GM21390 (cell line): ENCODE measurements around the gene PTPN9.
"Not testable (repeated sequence)": the region's sequence is repeated elsewhere in the genome, so short reads cannot be mapped to it uniquely, and the experiment has no call there.

Experiments used
- ATAC-seq: cut with Tn5 transposase; IDR thresholded peaks from one replicate; pipeline ENCODE4 v1.9.1; 2021; ENCODE audit not compliant: unreplicated experiment

Gene PTPN9

DNA sequence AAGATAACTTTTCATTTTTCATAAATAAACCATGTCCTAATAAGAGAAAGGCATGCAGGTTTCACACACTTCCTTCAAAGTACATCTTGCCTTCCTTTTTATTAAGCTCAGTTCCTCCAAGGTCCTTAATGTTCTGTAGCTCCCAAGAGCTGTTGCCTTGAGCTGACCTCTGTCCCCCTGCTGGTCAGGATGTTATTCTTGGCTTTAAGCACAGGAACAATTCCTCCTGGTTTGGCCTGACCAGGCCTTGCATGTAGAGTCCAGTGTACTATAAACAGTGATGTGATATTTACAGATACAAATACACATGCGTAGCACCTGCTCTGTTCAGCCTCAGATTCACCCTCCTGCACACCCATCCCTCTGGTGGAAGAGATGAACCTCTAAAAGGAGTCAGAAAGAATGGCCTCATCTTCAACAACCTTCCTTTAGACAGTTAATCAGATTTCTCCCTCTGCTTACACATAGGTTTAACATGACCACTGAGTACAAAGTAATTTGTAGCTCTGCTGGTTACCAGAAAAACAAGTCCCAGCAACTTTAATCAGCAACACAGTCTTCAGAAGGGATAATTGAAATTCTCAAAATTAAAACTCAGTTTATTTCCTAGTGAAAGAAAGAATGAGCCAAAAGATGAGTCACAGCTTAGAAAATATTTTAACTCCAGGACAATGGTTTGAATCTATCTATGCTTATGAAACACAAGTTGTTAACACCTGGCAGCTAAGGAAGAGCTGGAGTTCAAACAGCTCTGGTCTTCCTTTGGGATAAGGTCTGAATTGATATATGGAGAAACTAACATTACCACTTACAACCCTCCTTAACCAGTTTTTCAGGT lies 46.5 kb downstream of the PTPN9 start:
- ATAC-seq, result no peak

DNA sequence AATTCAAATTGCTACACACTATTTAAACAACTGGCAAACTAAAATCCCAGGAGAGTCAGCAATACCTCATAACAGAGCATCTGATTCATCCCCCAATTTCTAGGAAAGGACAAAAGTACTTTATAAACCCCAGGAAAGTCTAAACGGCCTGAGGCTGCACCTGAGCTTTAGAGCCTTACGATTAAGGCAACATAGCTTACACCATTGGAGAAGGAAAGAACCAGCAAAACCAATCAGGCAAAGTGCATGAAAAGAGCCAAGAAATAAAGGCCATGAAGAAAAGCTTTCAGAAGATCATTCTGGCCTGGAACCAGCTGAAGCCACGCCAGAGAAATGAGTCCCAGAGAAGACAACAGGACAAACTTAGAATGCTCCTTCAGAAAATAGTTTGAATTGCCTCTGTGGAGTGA lies 48.1 kb downstream of the PTPN9 start:
- ATAC-seq, result no peak

DNA sequence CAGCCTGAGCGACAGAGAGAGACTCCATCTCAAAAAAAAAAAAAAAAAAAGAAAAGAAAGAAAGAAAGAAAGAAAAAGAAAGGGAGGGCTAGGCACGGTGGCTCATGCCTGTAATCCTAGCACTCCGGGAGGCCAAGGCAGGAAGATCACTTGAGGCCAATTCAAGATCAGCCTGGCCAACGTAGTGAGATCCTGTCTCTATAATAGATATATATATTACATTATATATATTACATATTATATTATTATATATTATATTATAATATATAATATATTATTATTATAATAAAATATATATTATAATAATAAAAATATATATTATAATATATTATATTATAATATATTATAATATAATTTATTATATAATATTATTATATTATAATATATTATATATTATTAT lies 48.9 kb downstream of the PTPN9 start:
- ATAC-seq, result no peak

DNA sequence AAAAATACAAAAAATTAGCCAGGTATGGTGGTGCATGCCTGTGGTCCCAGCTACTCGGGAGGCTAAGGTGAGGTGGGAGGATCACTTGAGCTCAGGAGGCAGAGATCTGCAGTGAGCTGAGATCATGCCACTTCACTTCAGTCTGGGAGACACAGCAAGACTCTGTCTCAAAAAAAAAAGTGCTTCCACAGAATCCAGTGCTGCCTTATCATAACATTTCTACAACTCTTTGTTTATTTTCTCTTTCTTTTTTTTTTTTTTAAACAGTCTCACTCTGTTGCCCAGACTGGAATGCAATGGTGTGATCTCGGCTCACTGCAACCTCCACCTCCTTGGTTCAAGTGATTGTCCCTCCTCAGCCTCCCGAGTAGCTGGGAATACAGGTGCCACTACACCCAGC lies 53.4 kb downstream of the PTPN9 start:
- not testable (repeated sequence) for ATAC-seq

DNA sequence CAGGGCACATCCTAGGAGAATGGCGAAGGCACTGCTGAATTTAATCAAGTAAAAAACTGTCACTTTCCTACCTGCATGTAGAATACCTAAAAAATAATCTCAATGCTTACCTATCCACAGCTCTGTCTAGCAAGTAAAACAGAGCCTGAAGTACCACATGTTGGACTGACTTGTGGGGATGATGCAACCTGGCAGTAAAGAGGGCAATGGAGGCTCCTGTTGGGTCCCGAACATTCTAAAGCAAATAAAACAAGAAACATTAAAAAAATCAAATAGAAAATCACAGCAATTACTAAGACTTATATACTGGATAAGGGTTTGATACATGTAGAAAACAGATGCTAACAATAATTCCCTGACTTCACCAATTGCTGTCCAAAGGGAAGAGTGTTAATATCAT lies 56.1 kb downstream of the PTPN9 start:
- no peak for ATAC-seq

DNA sequence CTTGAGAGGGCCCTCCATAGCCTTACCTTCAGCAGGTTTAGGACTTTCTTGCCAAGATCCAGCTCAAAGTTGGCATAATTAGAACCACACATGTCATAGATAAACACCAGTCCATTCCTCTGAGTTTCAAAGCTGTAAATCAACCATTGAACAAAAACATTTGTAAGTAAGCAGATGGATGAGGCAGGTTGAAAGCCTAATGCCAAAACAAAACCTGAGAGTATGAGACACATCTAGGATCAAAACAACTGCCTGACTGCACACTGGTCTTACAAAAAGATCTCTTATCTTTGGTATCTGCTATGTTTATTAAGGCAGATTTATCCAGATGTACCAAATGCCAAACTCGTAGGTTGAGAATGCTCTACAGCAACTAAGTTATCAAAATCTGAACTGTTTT lies 61.9 kb downstream of the PTPN9 start:
- no peak for ATAC-seq

DNA sequence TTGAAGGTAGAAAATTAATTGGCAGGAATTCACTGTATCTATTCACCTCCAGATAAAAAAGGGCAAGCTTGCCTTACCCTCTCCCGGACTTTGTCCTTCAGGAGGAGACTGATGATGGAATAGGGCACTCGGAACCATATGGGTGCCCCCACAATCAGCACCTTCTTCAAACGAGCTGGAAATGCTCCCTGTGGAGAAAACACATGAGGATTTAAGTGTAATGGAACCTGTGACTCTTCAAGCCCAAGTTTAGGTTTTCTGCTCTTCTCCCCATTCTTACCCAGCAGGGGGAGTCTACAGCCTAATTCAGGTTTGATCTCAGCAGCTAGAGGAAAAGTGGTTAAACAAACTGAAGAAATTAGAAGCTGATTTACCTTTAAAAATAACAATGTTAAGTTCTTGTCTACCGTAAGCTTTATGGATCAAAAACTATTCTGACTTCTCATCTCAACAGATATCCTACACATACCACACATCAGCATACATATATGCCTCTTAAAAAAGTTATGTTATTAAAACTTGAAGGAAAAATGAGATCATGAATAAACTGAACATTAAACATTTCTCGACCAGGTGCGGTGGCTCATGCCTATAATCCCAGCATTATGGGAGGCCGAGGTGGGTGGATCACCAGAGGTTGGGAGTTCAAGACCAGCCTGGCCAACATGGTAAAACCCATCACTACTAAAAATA lies 70.1 kb downstream of the PTPN9 start:
- ATAC-seq, result no peak

DNA sequence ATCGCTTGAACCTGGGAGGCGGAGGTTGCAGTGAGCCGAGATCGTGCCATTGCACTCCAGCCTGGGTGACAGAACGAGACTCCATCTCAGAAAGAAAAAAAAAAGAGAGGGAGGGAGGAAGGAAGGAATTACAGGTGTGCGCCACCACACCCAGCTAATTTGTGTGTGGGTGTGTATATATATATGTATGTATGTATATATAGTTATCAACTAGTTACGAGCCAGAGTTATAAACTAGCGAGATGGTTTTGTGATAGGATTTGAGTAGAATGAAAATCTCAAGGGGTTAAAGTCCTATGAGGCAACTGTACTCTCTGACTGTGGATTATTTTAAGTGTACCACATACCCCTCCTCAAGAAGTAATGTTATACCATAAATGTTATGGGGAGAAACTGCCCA lies 76.8 kb downstream of the PTPN9 start:
- no peak for ATAC-seq

DNA sequence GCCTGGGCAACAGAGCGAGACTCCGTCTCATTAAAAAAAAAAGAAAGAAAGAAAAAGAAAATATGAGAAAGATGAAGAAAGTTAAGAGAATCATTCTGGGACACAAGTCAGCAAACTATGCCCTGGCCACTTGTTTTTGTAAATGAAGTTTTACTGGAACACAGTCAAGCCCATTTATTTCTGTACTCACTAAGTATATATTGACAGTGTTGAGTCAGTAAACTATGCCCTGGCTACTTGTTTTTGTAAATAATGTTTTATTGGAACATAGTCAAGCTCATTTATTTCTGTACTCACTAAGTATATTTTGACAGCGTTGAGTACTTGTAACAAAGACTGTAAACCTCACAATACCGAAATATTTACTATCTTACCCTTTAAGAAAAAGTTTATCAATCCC lies 85.4 kb downstream of the PTPN9 start:
- ATAC-seq, result no peak

DNA sequence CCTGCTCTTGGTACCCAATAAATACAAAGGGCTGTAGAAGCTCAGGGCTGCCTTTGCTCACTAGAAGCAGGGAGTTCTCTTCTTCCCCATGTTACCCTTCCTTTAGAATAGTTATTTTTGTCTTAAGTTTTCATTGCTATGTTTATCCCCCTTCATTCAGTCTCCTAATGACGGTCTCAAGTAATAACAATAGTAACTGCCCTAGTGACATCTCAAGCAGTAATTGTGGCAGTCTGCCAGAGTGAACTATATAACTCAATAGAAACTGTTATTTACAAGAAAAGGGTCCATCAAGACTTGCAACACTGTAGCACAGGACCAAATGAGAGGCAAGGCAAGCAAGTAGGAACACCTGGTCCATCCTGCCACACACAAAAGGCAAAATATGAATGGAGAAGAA lies 95.2 kb downstream of the PTPN9 start:
- ATAC-seq, result no peak

DNA sequence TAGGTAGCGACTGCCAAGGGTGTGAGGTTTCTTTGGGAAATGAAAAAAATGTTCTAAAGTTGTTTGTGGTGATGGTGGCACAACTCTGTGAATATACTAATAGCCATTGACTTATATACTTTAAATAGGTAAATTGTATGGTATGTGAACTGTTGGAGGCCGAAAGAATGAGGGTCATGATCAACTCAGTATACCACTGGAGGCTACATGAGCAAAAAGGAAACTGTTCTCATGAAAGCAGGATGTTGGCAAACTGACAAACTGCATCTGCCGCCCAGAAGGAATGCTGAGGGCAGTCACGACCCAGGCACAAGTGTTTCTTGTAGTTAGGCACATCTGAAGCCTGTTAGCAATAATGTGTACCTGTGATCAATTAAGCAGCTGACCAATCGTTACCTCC lies 95.6 kb downstream of the PTPN9 start:
- ATAC-seq, result not testable (repeated sequence)

DNA sequence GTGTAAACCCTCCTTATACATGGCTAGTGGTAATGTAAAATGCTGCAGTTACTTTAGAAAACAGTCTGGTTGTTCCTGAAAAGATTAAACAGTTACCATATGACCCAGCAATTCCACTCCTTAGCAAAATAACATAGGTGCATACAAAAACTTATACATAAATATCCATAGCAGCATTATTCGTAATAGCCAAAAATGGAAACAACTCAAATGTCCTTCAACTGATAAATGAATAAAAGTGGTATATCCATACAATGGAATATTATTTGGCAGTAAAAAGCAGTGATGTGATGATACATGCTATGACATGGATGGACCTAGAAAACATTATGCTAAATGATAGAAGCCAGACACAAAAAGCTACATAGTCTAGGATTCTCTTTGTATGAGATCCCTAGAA lies 96.0 kb downstream of the PTPN9 start:
- no peak for ATAC-seq

DNA sequence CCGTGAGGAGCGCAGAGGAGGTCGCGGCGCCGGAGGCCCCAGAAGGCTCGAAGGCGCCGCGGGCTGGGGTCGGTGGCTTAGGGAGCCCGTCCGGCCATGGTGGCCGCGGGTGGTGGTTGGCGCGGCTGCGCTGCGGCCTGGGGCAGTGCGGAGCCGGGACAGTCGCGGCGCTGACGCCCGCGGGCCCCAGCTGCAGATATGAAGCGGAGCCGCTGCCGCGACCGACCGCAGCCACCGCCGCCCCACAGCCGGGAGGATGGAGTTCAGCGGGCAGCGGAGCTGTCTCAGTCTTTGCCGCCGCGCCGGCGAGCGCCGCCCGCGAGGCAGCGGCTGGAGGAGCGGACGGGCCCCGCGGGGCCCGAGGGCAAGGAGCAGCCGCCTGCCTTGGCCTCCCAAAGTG lies 98.7 kb downstream of the PTPN9 start:
- ATAC-seq, result not testable (repeated sequence)

DNA sequence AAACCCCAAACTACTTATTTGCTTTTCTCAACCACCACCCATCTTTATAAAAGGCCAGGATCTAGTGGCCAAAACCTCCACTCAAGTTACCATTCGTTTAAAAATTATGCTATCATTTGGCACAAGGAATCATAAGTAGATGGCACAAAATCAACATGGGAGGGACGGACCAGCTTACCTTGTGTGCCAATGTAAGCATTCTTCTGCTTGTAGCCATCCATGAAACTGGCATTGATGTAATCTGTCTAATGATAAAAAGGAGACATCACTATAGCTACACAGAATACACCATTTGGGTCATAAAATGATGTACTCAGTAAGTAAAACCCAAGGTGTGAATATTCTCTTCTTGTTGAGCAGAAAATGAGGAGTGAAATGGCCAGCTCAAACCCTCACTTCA lies 99.4 kb downstream of the PTPN9 start:
- no peak for ATAC-seq

DNA sequence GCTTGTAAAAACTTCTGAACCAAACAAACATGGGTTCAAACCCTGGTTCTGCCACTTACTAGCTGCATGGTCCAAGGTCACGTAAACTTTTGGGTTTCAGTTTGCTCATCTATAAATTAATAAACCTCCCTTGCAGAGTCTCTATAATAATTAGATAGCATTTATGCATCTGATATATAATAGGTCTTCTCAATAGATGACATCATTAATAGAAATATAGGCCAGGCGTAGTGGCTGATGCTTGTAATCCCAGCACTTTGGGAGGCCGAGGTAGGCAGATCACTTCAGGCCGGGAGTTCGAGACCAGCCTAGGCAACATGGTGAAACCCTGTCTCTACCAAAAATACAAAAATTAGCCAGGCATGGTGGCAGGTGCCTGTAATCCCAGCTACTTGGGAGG lies 102.0 kb downstream of the PTPN9 start:
- ATAC-seq, result not testable (repeated sequence)

DNA sequence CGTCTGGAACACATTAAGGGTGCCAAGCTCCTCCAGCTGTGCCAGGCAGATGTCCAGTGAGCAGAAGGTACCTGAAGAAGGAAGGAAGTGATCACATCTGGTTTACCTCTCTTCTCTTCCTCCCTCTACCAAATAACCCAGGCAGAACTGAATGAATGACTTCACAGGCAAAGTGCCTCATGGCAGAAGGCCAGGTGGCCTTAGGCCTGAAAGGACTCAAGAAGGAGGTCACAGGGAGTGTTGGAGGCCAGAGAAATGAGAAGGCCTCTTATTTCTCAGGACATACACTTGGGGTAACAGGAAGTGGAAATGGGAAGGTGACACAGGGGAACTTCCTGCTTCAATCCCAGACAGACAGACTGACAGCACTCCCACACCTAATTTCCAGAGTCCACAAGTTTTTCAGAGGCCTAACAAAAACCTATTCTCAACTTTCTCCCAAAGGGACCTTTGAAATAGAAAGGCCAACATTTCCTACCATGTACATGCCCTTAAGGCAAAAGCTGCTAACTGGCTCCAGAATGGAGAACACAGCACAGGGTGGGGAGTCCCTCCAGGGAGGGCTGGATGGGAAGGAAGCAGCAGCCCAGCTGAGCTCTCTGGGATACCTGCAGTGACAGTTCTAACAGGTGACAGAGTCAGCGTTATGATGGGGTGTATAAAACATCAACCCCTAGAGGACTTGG lies 110.1 kb downstream of the PTPN9 start:
- no peak for ATAC-seq

DNA sequence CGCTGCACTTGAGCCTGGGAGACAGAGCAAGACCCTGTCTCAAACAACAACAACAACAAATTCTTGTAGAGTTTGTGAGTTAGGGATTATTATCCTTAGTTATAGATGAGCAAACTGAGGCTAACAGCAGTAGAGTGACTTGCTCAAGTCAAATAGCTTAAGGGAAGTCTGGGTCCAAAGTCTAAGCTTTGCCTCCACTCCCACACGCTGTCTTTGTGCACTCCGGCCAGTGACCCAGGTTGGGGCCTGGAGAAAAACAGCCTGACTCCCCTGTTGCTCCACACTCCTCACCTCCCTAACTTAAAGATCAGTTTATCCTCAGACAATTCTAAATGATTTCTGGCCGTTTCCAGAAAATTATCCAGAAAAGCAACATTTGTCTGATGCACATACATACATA lies 118.5 kb downstream of the PTPN9 start:
- ATAC-seq, result no peak

DNA sequence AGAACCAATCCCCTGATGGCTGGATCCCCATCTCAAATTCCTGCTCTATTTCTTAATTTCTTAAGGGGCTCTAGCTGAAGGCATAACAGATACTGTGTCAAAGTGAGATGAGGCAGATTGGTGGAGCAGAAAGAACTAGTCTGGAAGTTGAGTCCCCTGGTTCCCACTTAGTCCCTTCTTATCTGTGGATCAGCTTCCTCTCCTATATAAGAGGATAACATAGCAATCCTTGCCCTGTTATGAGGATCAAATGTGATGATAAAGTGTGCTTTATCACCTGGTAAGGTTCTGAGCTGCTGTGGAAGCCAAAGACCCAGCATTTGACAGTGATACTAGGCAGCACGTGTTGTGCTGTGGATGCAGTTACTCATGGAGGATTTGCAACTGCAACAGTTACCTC lies 119.5 kb downstream of the PTPN9 start:
- no peak for ATAC-seq

DNA sequence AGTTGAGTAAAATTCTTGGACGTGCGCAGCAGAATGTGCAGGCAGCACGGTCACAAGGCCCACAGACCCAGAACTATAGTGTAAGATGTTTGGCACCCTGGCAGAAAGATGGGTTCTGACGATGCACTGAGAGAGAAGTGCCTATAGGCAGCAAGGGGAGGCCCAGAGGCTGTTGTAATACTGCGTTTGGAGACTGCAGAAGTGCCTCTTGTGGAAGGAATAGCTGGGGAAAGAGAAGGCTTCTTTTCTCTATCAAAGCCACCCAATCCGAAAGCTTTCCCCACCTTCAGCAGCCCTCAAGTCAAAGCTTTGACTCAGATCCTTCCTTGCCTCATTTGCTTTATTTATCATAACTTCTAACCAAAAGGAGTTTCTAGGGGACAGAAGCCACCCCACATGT lies 122.4 kb downstream of the PTPN9 start:
- no peak for ATAC-seq

DNA sequence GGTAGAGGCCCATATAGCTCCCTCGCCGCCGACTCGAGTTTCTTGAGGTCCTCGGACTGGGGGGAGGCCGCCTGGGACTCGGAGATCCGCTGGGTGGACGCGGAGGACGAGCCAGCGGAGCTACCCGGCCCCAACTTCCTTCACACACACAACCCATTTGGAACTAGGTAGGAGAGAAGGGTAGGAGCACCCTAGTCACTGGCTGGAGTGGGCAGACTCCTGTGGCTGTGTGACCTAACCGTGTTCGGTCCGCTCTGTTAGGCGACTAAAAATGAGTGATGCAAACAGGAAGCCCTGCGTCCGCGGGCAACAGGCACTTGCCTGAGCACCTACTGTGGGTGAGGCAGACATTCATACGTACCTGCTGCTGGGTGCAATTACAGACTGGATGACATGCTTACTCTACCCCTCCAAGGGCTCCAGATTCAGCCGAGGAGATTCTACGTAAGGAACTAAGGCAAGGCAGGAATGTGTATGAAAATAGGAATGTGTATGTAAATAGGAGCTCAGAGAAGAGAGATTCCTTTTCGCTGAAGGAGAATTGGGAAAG lies 123.1 kb downstream of the PTPN9 start:
- no peak for ATAC-seq

DNA sequence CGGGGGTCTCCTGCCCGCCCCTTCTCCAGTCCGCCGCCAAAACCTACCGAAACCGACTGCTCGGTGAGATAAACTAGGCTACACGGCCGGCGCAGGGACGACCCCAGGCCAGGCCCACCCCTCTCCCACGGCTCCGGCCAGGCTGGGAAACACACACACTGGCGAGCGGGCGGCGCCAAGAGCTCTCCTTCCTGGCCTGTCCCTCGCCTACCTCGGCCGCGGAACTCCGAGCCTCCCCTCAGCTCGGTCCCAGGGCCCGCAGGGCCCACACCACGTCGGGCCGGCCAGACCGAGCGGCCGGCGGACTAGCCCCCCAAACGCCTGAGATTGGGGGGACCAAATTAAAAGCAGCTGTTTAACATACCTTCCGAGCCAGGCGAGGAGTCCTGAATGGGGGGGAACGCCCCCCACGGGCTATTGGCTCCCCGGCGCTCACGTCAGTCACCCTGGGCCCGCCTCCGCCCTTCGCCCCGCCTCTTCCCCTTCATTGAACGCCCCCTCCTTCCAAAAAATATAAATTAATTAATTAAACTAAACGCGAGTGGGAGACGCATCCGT lies 123.6 kb downstream of the PTPN9 start:
- no peak for ATAC-seq
